B cell (primary cell): ENCODE measurements around the gene KCNQ2. TPM values are rescaled to one million over a fixed set of nuclear protein-coding genes. Genes with fewer than 3 reads are reported as not detected.

Source experiments
- ATAC-seq: fragments of 200-7000 bp; cut with Tn5 transposase; one replicate; pipeline ENCODE4 v1.10.0; 2021; ENCODE audit warnings: low read depth, mild to moderate bottlenecking, moderate number of reproducible peaks, moderate library complexity
- CTCF ChIA-PET: fragments of 350-600 bp; sonication (Branson Sonifier 250); formaldehyde crosslinking; loops from one replicate; lab custom pipeline; 2021; ENCODE audit warnings: antibody characterized with exemption, inconsistent platforms; lab: Charles Lee
- POLR2A ChIA-PET: fragments of 350-600 bp; sonication (Branson Sonifier 250); formaldehyde crosslinking; loops from one replicate; lab custom pipeline; 2021; ENCODE audit warnings: antibody characterized with exemption; lab: Charles Lee
- DNase-seq: peaks from one replicate; pipeline ENCODE4 v3.0.0; 2013
- H2AFZ ChIP-seq: 2 replicates; pipeline ENCODE4 v1.6.1; 2012; ENCODE audit warnings: mild to moderate bottlenecking, low read depth, low read length; ENCODE audit not compliant: insufficient read depth, poor library complexity, severe bottlenecking
- H3K27ac ChIP-seq, 2 donors: 1 replicate in 1 of 2; 2 replicates in 1 of 2; pipeline ENCODE4 v1.5.1; 2012 to 2013; ENCODE audit warnings: low read length in 2 of 2, mild to moderate bottlenecking in 2 of 2, moderate library complexity in 1 of 2
- H3K27me3 ChIP-seq, 4 experiments: fragments of 200-600 bp in 1 of 4; sonication (generic) in 1 of 4; replicated peaks in 1 of 4; 1 replicate in 2 of 4; 2 replicates in 2 of 4; pipeline versions ENCODE4 v1.6.1 to v1.7.0; 2013 to 2016; ENCODE audit warnings: low read length in 3 of 4, mild to moderate bottlenecking in 2 of 4, mixed read lengths in 1 of 4, moderate library complexity in 1 of 4; ENCODE audit not compliant: insufficient read depth in 4 of 4, control insufficient read depth in 3 of 4; ENCODE audit errors: control extremely low read depth in 1 of 4
- H3K36me3 ChIP-seq, 2 experiments: replicated peaks in 1 of 2; 1 replicate in 1 of 2; 2 replicates in 1 of 2; pipeline versions ENCODE4 v1.6.1 to v1.7.1; 2013; ENCODE audit warnings: low read length in 1 of 2; ENCODE audit not compliant: insufficient read depth in 2 of 2, control insufficient read depth in 1 of 2; ENCODE audit errors: control extremely low read depth in 1 of 2, extremely low read depth in 1 of 2
- H3K4me1 ChIP-seq, 2 donors: fragments of 200-600 bp in 1 of 2; sonication (generic) in 1 of 2; 1 replicate in 1 of 2; 2 replicates in 1 of 2; pipeline versions ENCODE4 v1.5.1 to v1.6.1; 2013 to 2017; ENCODE audit warnings: low read length in 2 of 2; ENCODE audit not compliant: control insufficient read depth in 2 of 2, insufficient read depth in 2 of 2
- H3K4me2 ChIP-seq: replicated peaks from 2 replicates; pipeline ENCODE3; 2012; ENCODE audit warnings: mild to moderate bottlenecking, low read depth, low read length; ENCODE audit not compliant: poor library complexity, severe bottlenecking
- H3K4me3 ChIP-seq, 5 experiments: fragments of 200-600 bp in 1 of 5; sonication (generic) in 1 of 5; 1 replicate in 3 of 5; 2 replicates in 2 of 5; pipeline versions ENCODE4 v1.5.1 to v1.7.0; 2011 to 2016; ENCODE audit warnings: low read length in 4 of 5, mild to moderate bottlenecking in 4 of 5, low read depth in 2 of 5, control low read depth in 1 of 5, moderate library complexity in 1 of 5; ENCODE audit not compliant: insufficient read depth in 1 of 5; ENCODE audit errors: control extremely low read depth in 1 of 5, extremely low read depth in 1 of 5
- H3K79me2 ChIP-seq: fragments of 200-600 bp; sonication (generic); one replicate; pipeline ENCODE4 v1.6.0; 2016; ENCODE audit warnings: low read length; ENCODE audit not compliant: control insufficient read depth, insufficient read depth
- H3K9ac ChIP-seq: fragments of 200-600 bp; sonication (generic); 2 replicates; pipeline ENCODE4 v1.6.1; 2017; ENCODE audit warnings: mild to moderate bottlenecking, low read length, moderate library complexity
- H3K9me3 ChIP-seq, 3 donors: one replicate each; pipeline versions ENCODE4 v1.6.1 to v1.7.1; 2013; ENCODE audit warnings: low read length in 2 of 3; ENCODE audit not compliant: control insufficient read depth in 2 of 3, insufficient read depth in 1 of 3; ENCODE audit errors: control extremely low read depth in 1 of 3
- H4K20me1 ChIP-seq: 2 replicates; pipeline ENCODE4 v1.6.0; 2012; ENCODE audit warnings: mild to moderate bottlenecking, low read length; ENCODE audit not compliant: insufficient read depth, control insufficient read depth, poor library complexity, severe bottlenecking
- H3K27ac Mint-ChIP-seq: one replicate; pipeline ENCODE4 v1.8.0; 2021; ENCODE audit warnings: mixed read lengths
- H3K27me3 Mint-ChIP-seq: one replicate; pipeline ENCODE4 v1.8.0; 2021; ENCODE audit warnings: mixed read lengths
- H3K4me1 Mint-ChIP-seq: one replicate; pipeline ENCODE4 v1.8.0; 2021; ENCODE audit warnings: mixed read lengths
- H3K4me3 Mint-ChIP-seq: one replicate; pipeline ENCODE4 v1.8.0; 2021; ENCODE audit warnings: mixed read lengths
- H3K9me3 Mint-ChIP-seq: one replicate; pipeline ENCODE4 v1.8.0; 2022; ENCODE audit warnings: mixed read lengths; ENCODE audit not compliant: insufficient read depth
- CTCF ChIP-seq: fragments of 200-600 bp; IDR thresholded peaks from one replicate; pipeline ENCODE4 v1.8.0; 2022; ENCODE audit warnings: antibody characterized with exemption, mild to moderate bottlenecking
- EZH2 ChIP-seq: IDR thresholded peaks from 2 replicates; pipeline ENCODE4 v1.6.1; 2012; ENCODE audit warnings: borderline replicate concordance, low read depth, mild to moderate bottlenecking, moderate library complexity, low read length; ENCODE audit not compliant: insufficient read depth, poor library complexity, severe bottlenecking
- WGBS: methylation state at CpG from one replicate; pipeline ENCODE4 v1.1.5; 2013; ENCODE audit warnings: missing lambda C conversion rate; ENCODE audit not compliant: insufficient coverage; 5-methylcytosine and 5-hydroxymethylcytosine counted together
- intact Hi-C: fragments of 100-400 bp; cut with micrococcal nuclease; formaldehyde crosslinking; loops from one replicate; pipeline ENCODE4 v1.10.0; 2022
- polyA plus RNA-seq: library from polyadenylated mRNA; depleted of rRNA; stranded (reverse); fragments of >200 nt; gene quantifications from 2 replicates; pipeline ENCODE4 v1.2.3, GENCODE V29; 2012
- total RNA-seq, 2 donors: library from RNA; stranded (reverse); fragments of 120-200 nt in 1 of 2; gene quantifications; 1 replicate in 1 of 2; 2 replicates in 1 of 2; pipeline versions ENCODE4 v1.2.3 to v1.2.4, GENCODE V29; 2013 to 2022

Gene KCNQ2
- total and polyA plus RNA-seq, 2 donors (not counting 1 experiment from before 2014, with no cell fraction given): 0.12 TPM; not detected in 1

- Mint-ChIP-seq H3K9me3 (no peaks in the 10 kb centered on the region), H3K4me1 (no peaks in the 10 kb centered on the region), H3K27me3 (peaks cover 21% of the 10 kb centered on the region), H3K4me3 (no peak overlapping the region), H3K27ac (no peak overlapping the region)
- ChIA-PET CTCF (no interaction called here), POLR2A (no interaction called here)
- H3K9me3 ChIP-seq: peaks cover 0 to 14% (median 0%) of the 10 kb centered on the region in 3 donors
- no peaks in the 10 kb centered on the region for H3K4me1 ChIP-seq
- H3K9ac ChIP-seq: no peak overlapping the region
- no peak for TF ChIP-seq EZH2
- no peak for TF ChIP-seq CTCF
- H3K27ac ChIP-seq: no peak overlapping the region
- no peak overlapping the region for H3K4me3 ChIP-seq
- no peaks in the 10 kb centered on the region for H3K79me2 ChIP-seq
- 75% methylated on average over 8 of the region's 12 CpGs for WGBS
- ATAC-seq (no peak), DNase-seq (no peak)
- no peak overlapping the region for H3K4me2 ChIP-seq
- H2AFZ ChIP-seq: no peak overlapping the region
- intact Hi-C loops: no loop called here
- H3K36me3 ChIP-seq: no peaks in the 10 kb centered on the region
- no peaks in the 10 kb centered on the region for H4K20me1 ChIP-seq
- H3K27me3 ChIP-seq: peaks cover 0 to 25% (median 0%) of the 10 kb centered on the region in 4 experiments
Observed at GRCh38 chr20:63378626-63379025, 93.8 kb downstream of the KCNQ2 start.

- no peak overlapping the region for H2AFZ ChIP-seq
- Mint-ChIP-seq H3K4me3 (no peak overlapping the region), H3K4me1 (no peaks in the 10 kb centered on the region), H3K9me3 (no peaks in the 10 kb centered on the region), H3K27ac (no peak overlapping the region), H3K27me3 (peaks cover 21% of the 10 kb centered on the region)
- no peaks in the 10 kb centered on the region for H3K36me3 ChIP-seq
- no peak overlapping the region for H3K4me3 ChIP-seq
- WGBS: 49% methylated on average over 13 of the region's 15 CpGs
- H3K9me3 ChIP-seq: peaks cover 0 to 14% (median 0%) of the 10 kb centered on the region in 3 donors
- H3K27ac ChIP-seq: no peak overlapping the region
- ChIA-PET CTCF (no interaction called here), POLR2A (no interaction called here)
- peaks cover 0 to 23% (median 0%) of the 10 kb centered on the region in 4 experiments for H3K27me3 ChIP-seq
- H3K4me1 ChIP-seq: no peaks in the 10 kb centered on the region
- ATAC-seq (no peak), DNase-seq (no peak)
- no peaks in the 10 kb centered on the region for H4K20me1 ChIP-seq
- no peak overlapping the region for H3K9ac ChIP-seq
- no peak overlapping the region for H3K4me2 ChIP-seq
- H3K79me2 ChIP-seq: no peaks in the 10 kb centered on the region
- intact Hi-C loops: no loop called here
- no peak for TF ChIP-seq EZH2
- no peak for TF ChIP-seq CTCF
Observed at GRCh38 chr20:63377951-63378381, 94.5 kb downstream of the KCNQ2 start.
